Measurements from ENCODE around the gene TYMP. TPM values are rescaled to one million over a fixed set of nuclear protein-coding genes. Genes with fewer than 3 reads are reported as not detected.
"Not testable (repeated sequence)": the region's sequence is repeated elsewhere in the genome, so short reads cannot be mapped to it uniquely, and the experiment has no call there.

Gene TYMP
- total RNA-seq, 2 donors from 2014 or later, result 90.4 to 95.7 TPM

- no peak for DNase-seq (ENCODE audit: low spot score)
- ATAC-seq (ENCODE audit: insufficient number of reproducible peaks, low FRiP score, low read depth), result no peak
- H3K4me3 ChIP-seq, result no peak overlapping the region
- no peak overlapping the region for H3K27ac ChIP-seq
- H3K9me3 ChIP-seq, result no peaks in the 10 kb centered on the region
- no peaks in the 10 kb centered on the region for H3K27me3 ChIP-seq (replicated peaks; ENCODE audit: insufficient read depth)
- peaks cover 58% of the 10 kb centered on the region for H3K36me3 ChIP-seq
- H3K4me1 ChIP-seq (ENCODE audit: control insufficient read depth in 1 of 2, low read depth in 2 of 2), result peaks cover 10 to 14% of the 10 kb centered on the region in 2 donors
- TF ChIP-seq CTCF (IDR thresholded peaks at IDR 0.05), result no peak
These were observed 8.1 kb downstream of the TYMP start for GRCh38 chr22:50521710-50522109.

DNA sequence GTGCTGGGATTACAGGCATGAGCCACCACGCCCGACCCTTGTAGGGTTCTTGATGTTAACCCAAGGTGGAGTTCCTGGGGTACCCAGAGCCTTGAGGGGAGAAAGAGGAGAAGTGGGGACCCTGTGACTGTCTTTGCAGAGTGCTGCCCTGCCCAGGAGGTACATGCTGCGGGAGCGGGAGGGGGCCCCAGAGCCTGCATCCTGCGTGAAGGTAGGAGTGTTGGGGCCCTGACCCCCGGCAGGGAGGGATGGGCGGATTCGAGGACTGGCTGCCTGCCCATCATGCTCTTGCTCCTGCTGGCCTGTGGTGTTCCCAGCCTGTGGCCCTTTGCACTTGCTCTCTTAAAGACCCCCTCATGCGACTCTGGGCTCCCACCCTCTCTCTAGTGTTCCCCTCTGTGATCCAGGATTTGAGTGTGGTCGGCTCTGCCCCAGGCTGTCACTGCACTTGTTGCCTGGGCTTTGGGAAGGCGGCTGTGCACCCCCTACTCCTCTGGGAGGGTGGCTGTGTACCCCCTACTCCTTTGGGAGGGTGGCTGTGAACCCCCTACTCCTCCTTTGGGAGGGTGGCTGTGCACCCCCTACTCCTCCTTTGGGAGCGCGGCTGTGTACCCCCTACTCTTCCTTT lies 8.9 kb downstream of the TYMP start:
- Histone ChIP-seq H3K9me3 (no peaks in the 10 kb centered on the region), H3K27ac (no peak overlapping the region), H3K4me3 (no peak overlapping the region), H3K4me1 (ENCODE audit: control insufficient read depth in 1 of 2, low read depth in 2 of 2) (peaks cover 10 to 11% of the 10 kb centered on the region in 2 donors), H3K36me3 (peaks cover 61% of the 10 kb centered on the region), H3K27me3 (replicated peaks; ENCODE audit: insufficient read depth) (no peaks in the 10 kb centered on the region)
- TF ChIP-seq CTCF (IDR thresholded peaks at IDR 0.05), result no peak
- no peak for ATAC-seq (ENCODE audit: insufficient number of reproducible peaks, low FRiP score, low read depth)
- DNase-seq (ENCODE audit: low spot score), result no peak

DNA sequence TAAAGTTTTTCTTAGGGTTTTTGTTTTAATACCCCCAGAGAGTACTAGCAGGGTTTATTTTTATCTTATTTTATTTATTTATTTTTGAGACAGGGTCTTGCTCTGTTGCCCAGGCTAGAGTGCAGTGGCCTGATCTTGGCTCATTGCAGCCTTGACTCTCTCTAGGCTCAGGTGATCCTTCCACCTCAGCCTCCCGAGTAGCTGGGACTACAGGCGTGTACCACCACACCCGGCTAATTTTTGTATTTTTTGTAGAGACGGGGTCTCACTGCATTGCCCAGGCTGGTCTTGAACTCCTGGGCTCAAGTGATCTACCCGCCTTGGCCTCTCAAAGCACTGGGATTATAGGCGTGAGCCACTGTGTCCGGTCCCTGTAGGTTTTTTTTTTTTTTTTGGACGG lies 9.6 kb downstream of the TYMP start:
- H3K4me3 ChIP-seq; H3K9me3 ChIP-seq; DNase-seq (ENCODE audit: low spot score); H3K27me3 ChIP-seq (replicated peaks; ENCODE audit: insufficient read depth); ATAC-seq (ENCODE audit: insufficient number of reproducible peaks, low FRiP score, low read depth); H3K27ac ChIP-seq: not testable (repeated sequence)
- peaks cover 10 to 11% of the 10 kb centered on the region in 2 donors for H3K4me1 ChIP-seq (ENCODE audit: control insufficient read depth in 1 of 2, low read depth in 2 of 2)
- H3K36me3 ChIP-seq, result peaks cover 61% of the 10 kb centered on the region

GRCh38 chr22:50519151-50519550 lies 10.7 kb downstream of the TYMP start:
- Histone ChIP-seq H3K4me1 (ENCODE audit: control insufficient read depth in 1 of 2, low read depth in 2 of 2) (peaks cover under 1 to 2% of the 10 kb centered on the region in 2 donors), H3K27me3 (replicated peaks; ENCODE audit: insufficient read depth) (no peaks in the 10 kb centered on the region), H3K27ac (no peak overlapping the region), H3K9me3 (no peaks in the 10 kb centered on the region), H3K4me3 (no peak overlapping the region), H3K36me3 (peaks cover 61% of the 10 kb centered on the region)
- ATAC-seq (ENCODE audit: insufficient number of reproducible peaks, low FRiP score, low read depth), result no peak
- DNase-seq (ENCODE audit: low spot score), result no peak
- TF ChIP-seq CTCF (IDR thresholded peaks at IDR 0.05), result no peak

DNA sequence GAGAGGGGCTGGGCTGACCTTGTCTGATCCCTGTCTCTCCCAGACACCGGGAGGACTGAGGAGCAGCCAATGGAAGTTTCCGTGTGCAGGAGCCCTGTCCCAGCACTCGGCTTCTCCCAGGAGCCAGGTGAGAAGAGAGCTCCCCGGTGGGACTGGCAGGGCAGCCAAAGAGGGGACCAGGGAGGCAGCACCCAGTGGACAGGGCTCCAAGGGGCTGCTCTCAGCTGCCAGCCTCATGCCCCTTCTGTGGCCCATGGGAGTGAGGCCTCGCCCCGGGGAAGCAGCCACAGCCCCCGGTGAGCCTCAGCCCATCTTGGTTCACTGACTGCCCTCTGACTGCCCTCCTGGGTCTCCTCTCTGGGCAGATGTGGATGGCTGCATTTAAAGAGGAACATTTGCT lies 11.2 kb downstream of the TYMP start:
- no peak for TF ChIP-seq CTCF (IDR thresholded peaks at IDR 0.05)
- Histone ChIP-seq H3K36me3 (peaks cover 58% of the 10 kb centered on the region), H3K9me3 (no peaks in the 10 kb centered on the region)

More for the DNA sequence above, 11.2 kb downstream of the TYMP start:
- Histone ChIP-seq H3K4me1 (ENCODE audit: control insufficient read depth in 1 of 2, low read depth in 2 of 2) (no peaks in the 10 kb centered on the region), H3K4me3 (no peak overlapping the region), H3K27me3 (replicated peaks; ENCODE audit: insufficient read depth) (no peaks in the 10 kb centered on the region), H3K27ac (no peak overlapping the region)
- DNase-seq (ENCODE audit: low spot score) (no peak), ATAC-seq (ENCODE audit: insufficient number of reproducible peaks, low FRiP score, low read depth) (no peak)

All from thoracic aorta (tissue), 2 donors.